ENCODE data around the gene RREB1. TPM values are rescaled to one million over a fixed set of nuclear protein-coding genes. Genes with fewer than 3 reads are reported as not detected.
"Not testable (repeated sequence)": the region's sequence is repeated elsewhere in the genome, so short reads cannot be mapped to it uniquely, and the experiment has no call there.

Gene RREB1
- total and polyA plus RNA-seq, 9 donors: 7.3 to 64.4 (median 50.1) TPM

DNA sequence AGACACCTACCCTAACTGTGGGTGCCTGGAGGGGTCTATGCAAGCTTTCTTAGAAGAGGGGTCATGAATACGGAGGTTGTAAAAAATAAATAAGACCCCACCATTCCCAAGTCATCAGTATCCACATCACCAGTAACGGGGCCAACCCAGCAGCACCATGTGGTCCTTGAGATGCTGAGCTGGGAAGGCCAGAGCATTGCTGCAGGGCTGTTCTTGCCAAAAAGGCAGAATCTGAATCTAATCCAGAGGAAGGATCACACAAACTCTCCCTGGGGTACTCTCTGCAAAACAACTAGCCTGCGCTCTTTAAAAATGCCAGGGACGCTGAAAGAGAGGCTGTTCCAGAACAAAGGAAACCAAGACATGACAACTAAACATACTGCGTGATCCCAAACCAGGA lies 162.1 kb downstream of the RREB1 start:
- no peaks in the 10 kb centered on the region for H3K36me3 ChIP-seq
- intact Hi-C loops (cut with DNase I): loop anchor here in 3 of 4 donors (10.0 kb wide), 1 partner anchor 345 kb away; no protein-coding TSS in a partner anchor
- H3K27ac ChIP-seq: no peak overlapping the region
- H3K4me3 ChIP-seq: no peak overlapping the region
- WGBS, 3 donors: 77 to 87% (median 81%) methylated on average over 5 of the region's 5 CpGs
- no peaks in the 10 kb centered on the region for H3K27me3 ChIP-seq
- H3K9me3 ChIP-seq: no peaks in the 10 kb centered on the region
- TF ChIP-seq POLR2A (IDR thresholded peaks at IDR 0.05): no peak
- no peak for TF ChIP-seq EP300 (IDR thresholded peaks at IDR 0.05)
- TF ChIP-seq, protein P1, sequence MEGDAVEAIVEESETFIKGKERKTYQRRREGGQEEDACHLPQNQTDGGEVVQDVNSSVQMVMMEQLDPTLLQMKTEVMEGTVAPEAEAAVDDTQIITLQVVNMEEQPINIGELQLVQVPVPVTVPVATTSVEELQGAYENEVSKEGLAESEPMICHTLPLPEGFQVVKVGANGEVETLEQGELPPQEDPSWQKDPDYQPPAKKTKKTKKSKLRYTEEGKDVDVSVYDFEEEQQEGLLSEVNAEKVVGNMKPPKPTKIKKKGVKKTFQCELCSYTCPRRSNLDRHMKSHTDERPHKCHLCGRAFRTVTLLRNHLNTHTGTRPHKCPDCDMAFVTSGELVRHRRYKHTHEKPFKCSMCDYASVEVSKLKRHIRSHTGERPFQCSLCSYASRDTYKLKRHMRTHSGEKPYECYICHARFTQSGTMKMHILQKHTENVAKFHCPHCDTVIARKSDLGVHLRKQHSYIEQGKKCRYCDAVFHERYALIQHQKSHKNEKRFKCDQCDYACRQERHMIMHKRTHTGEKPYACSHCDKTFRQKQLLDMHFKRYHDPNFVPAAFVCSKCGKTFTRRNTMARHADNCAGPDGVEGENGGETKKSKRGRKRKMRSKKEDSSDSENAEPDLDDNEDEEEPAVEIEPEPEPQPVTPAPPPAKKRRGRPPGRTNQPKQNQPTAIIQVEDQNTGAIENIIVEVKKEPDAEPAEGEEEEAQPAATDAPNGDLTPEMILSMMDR (IDR thresholded peaks at IDR 0.05): no peak
- DNase-seq: no peak
- no peaks in the 10 kb centered on the region for H3K4me1 ChIP-seq (ENCODE audit: insufficient read depth)

DNA sequence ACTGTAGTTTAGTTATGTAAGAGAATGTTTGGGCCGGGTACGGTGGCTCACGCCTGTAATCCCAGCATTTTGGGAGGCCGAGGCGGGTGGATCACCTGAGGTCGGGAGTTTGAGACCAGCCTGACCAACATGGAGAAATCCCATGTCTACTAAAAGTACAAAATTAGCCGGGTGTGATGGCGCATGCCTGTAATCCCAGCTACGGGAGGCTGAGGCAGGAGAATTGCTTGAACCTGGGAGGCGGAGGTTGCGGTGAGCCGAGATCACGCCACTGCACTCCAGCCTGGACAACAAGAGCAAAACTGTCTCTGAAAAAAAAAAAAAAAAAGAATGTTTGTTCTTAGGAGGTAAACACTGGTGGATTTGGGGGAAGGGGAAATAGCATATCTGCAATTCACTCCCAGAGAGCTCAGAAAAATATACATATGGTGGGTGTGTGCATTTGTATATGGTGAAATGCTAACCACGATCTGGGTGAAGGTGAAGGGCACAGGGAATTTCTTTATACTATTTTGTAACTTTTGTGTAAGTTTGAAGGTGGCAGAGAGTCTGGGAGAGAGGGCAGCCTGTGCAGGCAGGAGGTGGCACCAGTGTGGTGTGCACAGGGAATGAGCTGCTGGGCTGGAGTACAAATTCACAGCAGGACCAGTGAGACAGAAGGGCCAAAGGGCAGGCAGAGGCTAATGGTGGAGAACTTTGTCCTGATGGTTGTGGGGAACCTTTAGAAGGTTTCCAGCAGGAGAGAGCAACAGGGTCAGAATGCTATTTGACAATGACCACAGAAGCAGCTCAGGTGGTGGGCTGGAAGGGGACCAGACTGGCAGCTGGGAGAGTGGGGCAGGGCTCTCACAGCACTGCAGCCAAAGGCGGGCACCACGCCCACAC lies 162.8 kb downstream of the RREB1 start:
- Histone ChIP-seq H3K9me3 (no peaks in the 10 kb centered on the region), H3K36me3 (no peaks in the 10 kb centered on the region), H3K4me3 (no peak overlapping the region), H3K27ac (no peak overlapping the region), H3K4me1 (ENCODE audit: insufficient read depth) (no peaks in the 10 kb centered on the region), H3K27me3 (no peaks in the 10 kb centered on the region)
- TF ChIP-seq EP300 (IDR thresholded peaks at IDR 0.05) (no peak), POLR2A (IDR thresholded peaks at IDR 0.05) (no peak)
- TF ChIP-seq, protein P1 (IDR thresholded peaks at IDR 0.05): no peak
- WGBS, 3 donors: 91 to 94% (median 92%) methylated on average over 16 of the region's 16 CpGs
- DNase-seq: no peak
- intact Hi-C loops (cut with DNase I): loop anchor here in 3 of 4 donors (10.0 kb wide), 1 partner anchor 344 kb away; no protein-coding TSS in a partner anchor

DNA sequence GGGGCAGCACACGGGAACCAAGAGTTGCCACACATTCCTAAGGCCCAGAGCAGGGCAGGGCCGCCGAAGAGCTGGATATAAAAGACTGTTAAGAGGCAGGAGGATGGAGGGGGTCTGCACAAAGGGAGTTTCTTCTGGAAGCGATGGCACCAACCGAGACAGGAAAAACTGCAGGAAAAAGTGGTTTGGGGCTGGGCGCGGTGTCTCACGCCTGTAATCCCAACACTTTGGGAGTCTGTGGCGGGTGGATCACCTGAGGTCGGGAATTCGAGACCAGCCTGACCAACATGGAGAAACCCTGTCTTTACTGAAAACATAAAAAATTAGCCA lies 163.4 kb downstream of the RREB1 start:
- TF ChIP-seq POLR2A (IDR thresholded peaks at IDR 0.05) (no peak), EP300 (IDR thresholded peaks at IDR 0.05) (no peak)
- TF ChIP-seq, protein P1 (IDR thresholded peaks at IDR 0.05): no peak
- DNase-seq: no peak
- no peak overlapping the region for H3K27ac ChIP-seq
- no peaks in the 10 kb centered on the region for H3K9me3 ChIP-seq
- intact Hi-C loops (cut with DNase I): loop anchor here in 3 of 4 donors (10.0 kb wide), 1 partner anchor 344 kb away; no protein-coding TSS in a partner anchor
- H3K36me3 ChIP-seq: no peaks in the 10 kb centered on the region
- H3K27me3 ChIP-seq: no peaks in the 10 kb centered on the region
- H3K4me3 ChIP-seq: no peak overlapping the region
- no peaks in the 10 kb centered on the region for H3K4me1 ChIP-seq (ENCODE audit: insufficient read depth)
- 70 to 90% (median 88%) methylated on average over 11 of the region's 11 CpGs for WGBS, 3 donors

DNA sequence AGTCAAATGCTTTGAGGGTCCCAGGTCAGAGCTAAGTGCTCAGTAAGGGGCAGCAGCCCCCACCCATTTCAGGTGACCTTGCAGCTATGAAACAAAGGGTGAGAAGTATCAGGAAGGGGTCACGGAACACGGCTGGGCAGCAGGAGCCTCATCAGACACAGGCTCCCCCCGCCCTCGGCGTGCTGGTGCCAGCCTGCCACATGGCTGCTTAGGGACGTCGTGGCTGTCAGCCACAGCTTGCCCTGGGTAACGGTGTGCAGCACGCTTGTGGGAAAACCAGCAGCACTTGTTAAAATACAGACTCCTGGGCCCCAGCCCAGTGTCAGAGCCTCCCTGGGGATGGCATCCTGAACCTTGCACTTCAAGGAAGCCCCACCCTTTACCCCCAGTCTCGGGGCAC lies 165.9 kb downstream of the RREB1 start:
- TF ChIP-seq, protein P1 (IDR thresholded peaks at IDR 0.05): no peak
- TF ChIP-seq POLR2A (IDR thresholded peaks at IDR 0.05): no peak
- no peak for TF ChIP-seq EP300 (IDR thresholded peaks at IDR 0.05)
- no peaks in the 10 kb centered on the region for H3K9me3 ChIP-seq
- no peaks in the 10 kb centered on the region for H3K36me3 ChIP-seq
- DNase-seq: no peak
- H3K4me1 ChIP-seq (ENCODE audit: insufficient read depth): no peaks in the 10 kb centered on the region
- H3K27me3 ChIP-seq: no peaks in the 10 kb centered on the region
- intact Hi-C loops (cut with DNase I): loop anchor here in 3 of 4 donors (10.0 kb wide), 1 partner anchor 341 kb away; no protein-coding TSS in a partner anchor
- H3K27ac ChIP-seq: no peak overlapping the region
- WGBS, 3 donors: 69 to 81% (median 75%) methylated on average over 10 of the region's 10 CpGs
- H3K4me3 ChIP-seq: no peak overlapping the region

DNA sequence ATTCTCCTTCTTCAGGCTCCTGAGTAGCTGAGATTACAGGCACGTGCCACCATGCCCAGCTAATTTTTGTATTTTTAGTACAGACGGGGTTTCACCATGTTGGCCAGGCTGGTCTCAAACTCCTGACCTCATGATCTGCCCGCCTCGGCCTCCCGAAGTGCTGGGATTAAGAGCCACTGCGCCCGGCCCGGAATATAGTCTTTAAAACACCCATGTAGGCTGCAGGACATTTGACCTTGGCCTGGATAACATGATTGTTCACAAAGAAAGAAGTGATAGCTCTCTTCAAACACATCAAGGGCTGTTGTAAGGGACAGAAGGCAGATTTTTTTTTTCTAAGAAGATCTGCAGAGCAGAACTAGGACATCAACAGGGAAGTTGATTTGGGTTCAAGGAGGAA lies 166.8 kb downstream of the RREB1 start:
- WGBS, 3 donors: 69 to 82% (median 70%) methylated on average over 8 of the region's 8 CpGs
- H3K9me3 ChIP-seq; H3K27me3 ChIP-seq; H3K27ac ChIP-seq; H3K4me1 ChIP-seq (ENCODE audit: insufficient read depth); DNase-seq; H3K36me3 ChIP-seq; H3K4me3 ChIP-seq: not testable (repeated sequence)
- intact Hi-C loops (cut with DNase I): loop anchor here in 3 of 4 donors (10.0 kb wide), 1 partner anchor 340 kb away; no protein-coding TSS in a partner anchor
